Measurements from ENCODE around the gene CA7.
A peak's percentile ranks its signal among the peaks of the same experiment; 100 is the strongest.
"Not testable (repeated sequence)": the region's sequence is repeated elsewhere in the genome, so short reads cannot be mapped to it uniquely, and the experiment has no call there.

Gene CA7

GRCh38 chr16:66847533-66848067 lies 3.4 kb downstream of the CA7 start:
- no peak for DNase-seq

GRCh38 chr16:66848172-66848571 lies 4.0 kb downstream of the CA7 start:
- no peak for DNase-seq

- no peak for DNase-seq
These were observed 4.8 kb downstream of the CA7 start for GRCh38 chr16:66849021-66849420.

- no peak for DNase-seq
These were observed 5.3 kb downstream of the CA7 start for GRCh38 chr16:66849549-66849948.

GRCh38 chr16:66850115-66850815 lies 6.1 kb downstream of the CA7 start:
- DNase-seq = no peak

- DNase-seq = no peak
These were observed 7.2 kb downstream of the CA7 start for GRCh38 chr16:66851166-66851964.

- DNase-seq = no peak
These were observed 9.3 kb downstream of the CA7 start for GRCh38 chr16:66853261-66854139.

GRCh38 chr16:66856184-66856730 lies 12.0 kb downstream of the CA7 start:
- DNase-seq = no peak

GRCh38 chr16:66856801-66857200 lies 12.6 kb downstream of the CA7 start:
- no peak for DNase-seq

- no peak for DNase-seq
These were observed 13.2 kb downstream of the CA7 start for GRCh38 chr16:66857437-66857836.

GRCh38 chr16:66858740-66859396 lies 14.7 kb downstream of the CA7 start:
- DNase-seq = no peak

GRCh38 chr16:66859397-66860068 lies 15.3 kb downstream of the CA7 start:
- DNase-seq = no peak

GRCh38 chr16:66862023-66862520 lies 17.9 kb downstream of the CA7 start:
- DNase-seq = no peak

- DNase-seq = no peak
These were observed 19.5 kb downstream of the CA7 start for GRCh38 chr16:66863707-66864106.

GRCh38 chr16:66869424-66869823 lies 25.2 kb downstream of the CA7 start:
- DNase-seq = no peak

- DNase-seq = not testable (repeated sequence)
These were observed 27.1 kb downstream of the CA7 start for GRCh38 chr16:66871363-66871762.

- DNase-seq = no peak
These were observed 27.6 kb downstream of the CA7 start for GRCh38 chr16:66871840-66872239.

GRCh38 chr16:66872559-66872942 lies 28.3 kb downstream of the CA7 start:
- DNase-seq = no peak

- DNase-seq = peak; percentile 82 to 89
These were observed 28.9 kb downstream of the CA7 start for GRCh38 chr16:66872943-66873684.

- DNase-seq = no peak
These were observed 29.5 kb downstream of the CA7 start for GRCh38 chr16:66873685-66874055.
